NCI-H345 (cell line): ENCODE data around the gene CLEC3A.
"Not testable (repeated sequence)": the region's sequence is repeated elsewhere in the genome, so short reads cannot be mapped to it uniquely, and the experiment has no call there.

Source experiments
- DNase-seq: peaks from one replicate; lab custom pipeline; 2025; lab: John Stamatoyannopoulos, UW

The CLEC3A gene

GRCh38 chr16:78022347-78023060 is at the start of gene CLEC3A:
CLEC3A (plus strand) TSS chr16:78022548; CDS start chr16:78022627, 79 bp downstream.
- DNase-seq = no peak

- DNase-seq = no peak
Observed at GRCh38 chr16:77974883-77975282, 47.5 kb upstream of the CLEC3A start.

GRCh38 chr16:77975942-77976341 is 46.4 kb upstream of the CLEC3A start:
- DNase-seq = no peak

GRCh38 chr16:77977339-77977738 is 45.0 kb upstream of the CLEC3A start:
- DNase-seq = no peak

- DNase-seq = no peak
Observed at GRCh38 chr16:77985111-77985510, 37.2 kb upstream of the CLEC3A start.

GRCh38 chr16:77986011-77986740 is 36.2 kb upstream of the CLEC3A start:
- DNase-seq = no peak

- DNase-seq = no peak
Observed at GRCh38 chr16:77987810-77988209, 34.5 kb upstream of the CLEC3A start.

- no peak for DNase-seq
Observed at GRCh38 chr16:77989846-77990245, 32.5 kb upstream of the CLEC3A start.

- DNase-seq = no peak
Observed at GRCh38 chr16:77991701-77992100, 30.6 kb upstream of the CLEC3A start.

GRCh38 chr16:77992381-77992780 is 30.0 kb upstream of the CLEC3A start:
- DNase-seq = not testable (repeated sequence)

GRCh38 chr16:77993111-77993985 is 29.0 kb upstream of the CLEC3A start:
- DNase-seq = no peak

GRCh38 chr16:77995843-77996455 is 26.4 kb upstream of the CLEC3A start:
- DNase-seq = no peak

GRCh38 chr16:77998350-77999023 is 23.9 kb upstream of the CLEC3A start:
- no peak for DNase-seq

GRCh38 chr16:78001451-78002025 is 20.8 kb upstream of the CLEC3A start:
- no peak for DNase-seq

- peak; percentile 84 for DNase-seq
Observed at GRCh38 chr16:78002915-78003538, 19.3 kb upstream of the CLEC3A start.

GRCh38 chr16:78004517-78004916 is 17.8 kb upstream of the CLEC3A start:
- DNase-seq = no peak

- no peak for DNase-seq
Observed at GRCh38 chr16:78005881-78006280, 16.5 kb upstream of the CLEC3A start.

GRCh38 chr16:78007121-78007520 is 15.2 kb upstream of the CLEC3A start:
- DNase-seq = no peak

- DNase-seq = no peak
Observed at GRCh38 chr16:78024159-78024558, 1.8 kb downstream of the CLEC3A start.

- no peak for DNase-seq
Observed at GRCh38 chr16:78025631-78026030, 3.3 kb downstream of the CLEC3A start.

GRCh38 chr16:78028018-78028417 is 5.7 kb downstream of the CLEC3A start:
- no peak for DNase-seq
